SW 1271 (cell line): ENCODE data around the gene VPS16.
"Not testable (repeated sequence)": the region's sequence is repeated elsewhere in the genome, so short reads cannot be mapped to it uniquely, and the experiment has no call there.

Source experiments
- DNase-seq, 2 experiments: peaks; one replicate each; lab custom pipeline; 2025; lab: John Stamatoyannopoulos, UW

The VPS16 gene

GRCh38 chr20:2807019-2807418 lies 33.5 kb upstream of the VPS16 start:
- no peak for DNase-seq

DNA sequence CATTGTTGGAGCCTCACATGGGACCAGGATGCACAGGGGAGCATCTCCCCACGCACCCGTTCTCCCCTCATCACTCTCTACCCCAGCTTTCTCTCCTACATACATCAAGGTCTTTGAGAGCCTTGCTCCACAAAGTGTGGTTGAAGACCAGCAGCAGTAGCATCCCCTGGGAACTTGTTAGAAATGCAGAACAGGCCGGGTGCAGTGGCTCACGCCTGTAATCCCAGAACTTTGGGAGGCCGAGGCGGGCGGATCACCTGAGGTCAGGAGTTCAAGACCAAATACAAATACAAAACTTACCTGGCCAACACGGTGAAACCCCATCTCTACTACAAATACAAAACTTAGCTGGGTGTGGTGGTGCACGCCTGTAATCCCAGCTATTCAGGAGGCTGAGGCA lies 32.6 kb upstream of the VPS16 start:
- DNase-seq: not testable (repeated sequence)

- no peak for DNase-seq
Measured at GRCh38 chr20:2809690-2810089, 30.9 kb upstream of the VPS16 start.

GRCh38 chr20:2812189-2812588 lies 28.4 kb upstream of the VPS16 start:
- no peak for DNase-seq

DNA sequence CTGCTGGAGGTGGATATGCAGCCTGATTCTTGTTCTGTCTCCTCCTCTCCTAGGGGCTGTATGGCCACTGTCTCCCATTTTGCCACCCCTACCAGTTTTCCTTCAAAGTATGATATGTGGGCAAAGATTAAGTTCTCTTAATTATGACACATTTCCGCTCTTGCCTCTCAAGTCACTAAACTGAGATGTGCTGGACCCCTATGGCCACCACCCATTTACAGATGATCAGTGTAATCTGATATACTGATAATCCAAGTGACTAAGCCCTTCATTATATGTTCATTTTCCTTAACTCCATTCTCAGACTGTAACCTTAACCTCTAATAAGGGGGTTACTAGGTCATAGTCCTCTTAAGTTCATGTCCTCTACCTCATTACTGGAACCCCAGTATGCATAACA lies 26.5 kb upstream of the VPS16 start:
- no peak for DNase-seq

GRCh38 chr20:2814587-2815051 lies 25.9 kb upstream of the VPS16 start, which contains the start of gene C20orf141:
Gene C20orf141, plus strand, starts transcription at chr20:2814987. Its CDS starts 198 bp downstream, at chr20:2815185.
- DNase-seq: peak; percentile 73 to 88

DNA sequence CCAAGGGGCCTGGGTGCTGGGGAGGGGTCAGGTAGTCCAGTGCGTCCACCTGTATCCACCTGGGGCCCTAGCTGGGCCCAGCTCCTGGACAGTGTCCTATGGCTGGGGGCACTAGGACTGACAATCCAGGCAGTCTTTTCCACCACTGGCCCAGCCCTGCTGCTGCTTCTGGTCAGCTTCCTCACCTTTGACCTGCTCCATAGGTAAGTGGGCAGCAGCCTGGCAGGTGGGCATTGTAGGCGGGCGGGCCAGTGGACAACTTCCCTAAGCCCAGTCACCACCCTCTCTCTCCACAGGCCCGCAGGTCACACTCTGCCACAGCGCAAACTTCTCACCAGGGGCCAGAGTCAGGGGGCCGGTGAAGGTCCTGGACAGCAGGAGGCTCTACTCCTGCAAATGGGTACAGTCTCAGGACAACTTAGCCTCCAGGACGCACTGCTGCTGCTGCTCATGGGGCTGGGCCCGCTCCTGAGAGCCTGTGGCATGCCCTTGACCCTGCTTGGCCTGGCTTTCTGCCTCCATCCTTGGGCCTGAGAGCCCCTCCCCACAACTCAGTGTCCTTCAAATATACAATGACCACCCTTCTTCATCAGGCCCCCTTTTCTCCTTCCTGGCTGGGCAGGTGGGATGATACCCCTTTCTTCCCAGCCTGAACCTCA lies 25.2 kb upstream of the VPS16 start:
- DNase-seq: no peak

- no peak for DNase-seq
Measured at GRCh38 chr20:2816030-2816582, 24.4 kb upstream of the VPS16 start, which contains the start of gene TMEM239. Gene TMEM239, plus strand, starts transcription at chr20:2816364. Its CDS starts 191 bp downstream, at chr20:2816555.

DNA sequence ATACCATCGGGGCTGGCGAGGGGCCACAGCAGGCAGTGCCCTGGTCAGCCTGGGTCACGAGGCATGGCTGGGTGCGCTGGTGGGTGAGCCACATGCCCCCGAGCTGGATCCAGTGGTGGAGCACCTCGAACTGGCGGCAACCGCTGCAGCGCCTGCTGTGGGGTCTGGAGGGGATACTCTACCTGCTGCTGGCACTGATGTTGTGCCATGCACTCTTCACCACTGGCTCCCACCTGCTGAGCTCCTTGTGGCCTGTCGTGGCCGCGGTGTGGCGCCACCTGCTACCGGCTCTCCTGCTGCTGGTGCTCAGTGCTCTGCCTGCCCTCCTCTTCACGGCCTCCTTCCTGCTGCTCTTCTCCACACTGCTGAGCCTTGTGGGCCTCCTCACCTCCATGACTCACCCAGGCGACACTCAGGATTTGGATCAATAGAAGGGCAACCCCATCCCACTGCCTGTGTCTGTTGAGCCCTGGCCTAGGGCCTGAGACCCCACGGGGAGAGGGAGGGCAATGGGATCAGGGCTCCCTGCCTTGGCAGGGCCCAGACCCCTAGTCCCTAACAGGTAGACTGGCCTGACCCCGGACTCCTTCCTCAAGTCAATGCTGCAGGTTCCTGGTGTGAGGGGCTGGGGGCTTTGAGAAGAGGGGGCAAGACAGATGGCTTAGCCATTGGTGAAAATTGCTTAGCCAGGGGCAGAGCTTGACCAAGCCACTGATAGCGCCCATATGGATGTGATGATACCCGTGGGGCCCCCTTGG lies 23.8 kb upstream of the VPS16 start:
- no peak for DNase-seq

DNA sequence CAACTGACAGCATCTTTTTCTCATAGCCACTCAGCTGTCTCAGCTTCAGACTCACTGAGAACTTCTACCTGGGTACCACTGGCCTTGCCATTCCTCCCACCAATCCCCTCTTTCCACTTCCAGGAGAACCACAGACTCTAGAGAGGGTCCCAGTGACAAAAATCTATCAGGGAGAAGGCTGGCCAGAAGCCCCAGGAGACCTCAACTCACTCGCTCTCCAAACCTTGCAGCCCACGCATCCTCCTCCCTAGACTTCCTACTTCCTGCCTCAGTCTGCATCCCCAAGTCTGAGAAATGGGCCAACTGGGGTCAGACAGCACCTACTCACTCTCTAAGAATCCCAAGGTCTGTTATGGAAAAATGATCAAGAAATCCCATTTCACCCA lies 23.2 kb upstream of the VPS16 start:
- no peak for DNase-seq

- DNase-seq: no peak
Measured at GRCh38 chr20:2817891-2818595, 22.5 kb upstream of the VPS16 start.

- no peak for DNase-seq
Measured at GRCh38 chr20:2820084-2820895, 20.3 kb upstream of the VPS16 start.

DNA sequence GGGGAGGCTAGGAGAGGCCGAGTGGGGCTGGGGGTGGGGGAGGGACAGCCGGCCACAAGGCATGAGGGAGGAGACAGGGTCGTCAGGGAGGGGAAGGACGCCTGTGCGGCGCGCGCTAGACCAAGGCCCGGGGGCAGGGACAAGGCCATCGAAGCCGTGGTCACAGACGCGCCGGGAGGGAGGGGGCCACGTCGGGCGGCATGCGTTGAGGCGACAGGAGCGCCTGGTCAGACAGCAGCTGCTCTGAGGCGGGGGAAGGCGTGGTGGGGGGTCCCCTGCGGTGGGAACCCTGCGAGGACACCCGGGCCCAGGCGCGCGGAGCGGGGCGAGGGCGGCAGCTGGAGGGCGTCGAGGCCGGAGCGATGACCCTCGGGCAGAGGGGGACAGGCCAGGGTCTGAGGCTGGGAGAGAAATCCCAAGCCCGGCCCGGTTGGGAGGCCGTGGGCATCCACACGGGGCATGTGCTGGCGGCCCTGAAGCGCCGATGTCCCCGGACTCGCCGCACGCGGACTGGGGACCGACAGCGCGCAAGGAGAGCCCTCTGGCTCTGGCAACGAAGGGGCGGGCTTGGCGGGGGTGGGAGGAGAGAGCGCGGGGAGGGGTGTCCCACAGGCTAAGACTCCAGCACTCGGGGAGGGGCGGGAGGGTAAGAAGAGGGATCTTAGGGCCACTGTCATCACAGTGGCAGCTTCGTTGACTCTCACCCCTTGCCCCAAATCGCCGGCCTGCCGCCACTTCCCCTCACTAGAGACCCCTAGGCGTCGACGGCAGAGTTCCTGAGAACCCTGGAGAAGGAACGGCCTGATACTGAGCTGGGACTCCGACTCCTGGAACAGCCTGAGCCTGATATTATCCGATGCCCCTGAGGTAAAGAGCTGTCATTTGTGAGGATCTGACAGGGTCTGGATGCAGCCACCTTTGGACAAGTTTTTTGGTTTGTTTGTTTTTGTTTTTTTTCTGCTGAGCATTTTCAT lies 19.4 kb upstream of the VPS16 start:
- DNase-seq: no peak

- no peak for DNase-seq
Measured at GRCh38 chr20:2822073-2822472, 18.5 kb upstream of the VPS16 start.

- no peak for DNase-seq
Measured at GRCh38 chr20:2825761-2826160, 14.8 kb upstream of the VPS16 start.

- DNase-seq: no peak
Measured at GRCh38 chr20:2826655-2827054, 13.9 kb upstream of the VPS16 start.

DNA sequence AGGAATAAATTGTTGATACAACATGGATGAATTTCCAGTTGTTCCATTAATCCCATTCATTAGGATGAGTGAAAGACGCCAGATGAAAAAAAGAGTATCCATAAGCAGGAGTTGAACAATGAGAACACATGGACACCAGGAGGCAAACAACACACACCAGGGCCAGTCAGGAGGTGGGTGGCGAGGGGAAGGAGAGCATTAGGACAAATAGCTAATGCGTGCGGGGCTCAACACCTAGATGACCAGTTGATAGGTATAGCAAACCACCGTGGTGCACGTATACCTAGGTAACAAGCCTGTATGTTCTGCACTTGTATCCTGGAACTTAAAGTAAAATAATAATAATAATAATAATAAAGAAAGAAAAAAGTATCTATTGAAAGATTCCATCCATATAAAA lies 11.2 kb upstream of the VPS16 start:
- no peak for DNase-seq

- not testable (repeated sequence) for DNase-seq
Measured at GRCh38 chr20:2831206-2831605, 9.3 kb upstream of the VPS16 start.

GRCh38 chr20:2833761-2834160 lies 6.8 kb upstream of the VPS16 start:
- DNase-seq: no peak

DNA sequence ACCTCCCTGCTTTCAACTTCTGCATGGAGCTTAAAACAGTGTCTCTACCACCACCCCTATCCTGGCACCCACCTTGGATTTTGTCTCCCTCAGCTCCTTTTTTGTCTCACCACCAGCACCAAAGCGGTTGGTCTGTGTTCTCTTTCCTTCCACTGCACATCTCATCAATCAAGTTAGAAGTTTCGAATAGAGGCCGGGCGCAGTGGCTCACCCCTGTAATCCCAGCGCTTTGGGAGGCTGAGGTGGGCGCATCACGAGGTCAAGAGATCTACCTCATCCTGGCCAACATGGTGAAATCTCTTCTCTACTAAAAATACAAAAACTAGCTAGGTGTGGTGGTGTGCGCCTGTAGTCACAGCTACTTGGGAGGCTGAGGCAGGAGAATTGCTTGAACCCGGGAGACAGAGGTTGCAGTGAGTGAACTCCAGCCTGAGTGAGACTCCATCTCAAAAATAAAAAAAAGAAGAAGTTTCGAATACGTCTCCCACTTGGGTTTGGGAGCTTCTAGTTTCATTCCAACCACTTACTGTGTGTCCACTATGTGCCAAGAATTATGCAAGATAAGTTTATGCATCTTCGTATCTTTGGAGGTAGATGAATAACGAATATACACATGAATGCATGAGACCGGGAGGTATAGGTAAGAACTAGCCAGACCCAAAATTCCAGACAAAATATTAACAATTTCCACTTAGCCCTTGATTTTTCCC lies 6.0 kb upstream of the VPS16 start:
- DNase-seq: no peak
